Measurements from ENCODE around the gene LRRC47. TPM values are rescaled to one million over a fixed set of nuclear protein-coding genes. Genes with fewer than 3 reads are reported as not detected.

The LRRC47 gene
- polyA plus RNA-seq, 5 donors = 45.8 to 60.0 (median 54.2) TPM

- DNase-seq = no peak
These were observed 8.3 kb downstream of the LRRC47 start for GRCh38 chr1:3787745-3788605.

- DNase-seq = no peak
These were observed 9.0 kb downstream of the LRRC47 start for GRCh38 chr1:3787349-3787715.

GRCh38 chr1:3786468-3787348 lies 9.6 kb downstream of the LRRC47 start:
- no peak for DNase-seq

DNA sequence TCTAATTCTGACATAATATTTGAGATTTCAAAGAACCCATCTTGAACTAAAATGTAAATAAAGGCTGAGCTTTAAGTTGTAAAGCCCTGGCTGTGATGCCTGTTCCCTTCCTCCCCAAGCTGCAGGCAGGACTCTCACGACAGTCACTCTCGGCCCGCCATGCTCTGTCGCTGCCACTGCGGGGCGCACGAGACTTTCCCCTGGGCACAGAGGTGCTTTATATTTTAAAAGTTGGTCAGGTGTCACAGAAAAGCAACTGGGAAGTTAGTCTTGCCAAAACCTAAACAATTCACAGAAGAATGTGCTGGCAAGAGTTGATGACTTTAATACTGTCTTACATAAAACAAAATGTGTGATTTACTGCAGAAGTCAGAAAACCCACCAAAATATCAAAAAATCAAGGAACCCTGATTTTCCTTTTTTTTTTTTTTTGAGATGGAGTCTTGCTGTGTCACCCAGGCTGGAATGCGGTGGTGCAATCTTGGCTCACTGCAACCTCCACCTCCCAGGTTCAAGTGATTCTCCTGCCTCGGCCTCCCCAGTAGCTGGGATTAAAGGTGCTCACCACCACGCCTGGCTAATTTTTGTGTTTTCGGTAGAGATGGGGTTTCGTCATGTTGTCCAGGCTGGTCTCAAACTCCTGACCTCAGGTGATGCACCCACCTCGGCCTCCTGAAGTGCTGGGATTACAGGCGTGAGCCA lies 10.7 kb downstream of the LRRC47 start:
- no peak for DNase-seq

- no peak for DNase-seq
These were observed 11.3 kb downstream of the LRRC47 start for GRCh38 chr1:3785045-3785444.

GRCh38 chr1:3783651-3784474 lies 12.4 kb downstream of the LRRC47 start:
- no peak for DNase-seq

- DNase-seq = no peak
These were observed 15.4 kb downstream of the LRRC47 start for GRCh38 chr1:3780901-3781300.

- DNase-seq = no peak
These were observed 16.3 kb downstream of the LRRC47 start for GRCh38 chr1:3779912-3780416.

GRCh38 chr1:3779265-3779911 lies 16.9 kb downstream of the LRRC47 start:
- DNase-seq = no peak

DNA sequence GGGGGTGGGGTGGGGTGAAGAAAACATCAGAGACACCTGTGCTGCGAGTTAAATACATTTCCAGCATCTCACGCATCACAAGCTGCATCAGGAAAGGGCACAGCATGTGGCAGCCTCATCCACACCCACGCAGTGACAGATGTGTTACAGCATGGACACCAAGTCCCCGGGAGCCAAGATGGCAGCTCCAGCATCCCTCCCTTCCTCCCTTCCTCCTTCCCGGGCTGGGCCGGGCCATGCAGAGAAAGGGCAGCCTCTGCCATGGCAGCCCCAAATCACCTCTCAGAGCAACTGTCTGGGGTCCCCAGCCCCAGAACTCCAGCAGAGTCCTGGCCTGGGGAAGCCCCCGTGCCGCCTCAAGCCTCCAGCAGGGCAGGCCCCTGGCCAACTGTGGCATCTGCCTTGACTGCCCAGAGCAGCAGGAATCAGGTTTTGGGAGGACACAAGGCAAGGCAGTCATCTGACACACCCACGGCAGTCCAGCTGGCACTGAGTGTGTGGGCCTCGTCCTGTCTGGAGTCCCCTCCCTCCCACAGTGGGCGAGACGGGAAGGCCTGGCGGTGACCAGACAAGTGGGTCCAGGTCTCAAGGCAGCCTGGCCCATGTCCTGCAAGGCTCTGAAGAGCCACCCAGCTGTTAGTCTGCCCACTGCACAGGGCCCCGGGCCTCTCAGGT lies 17.6 kb downstream of the LRRC47 start:
- DNase-seq = no peak

DNA sequence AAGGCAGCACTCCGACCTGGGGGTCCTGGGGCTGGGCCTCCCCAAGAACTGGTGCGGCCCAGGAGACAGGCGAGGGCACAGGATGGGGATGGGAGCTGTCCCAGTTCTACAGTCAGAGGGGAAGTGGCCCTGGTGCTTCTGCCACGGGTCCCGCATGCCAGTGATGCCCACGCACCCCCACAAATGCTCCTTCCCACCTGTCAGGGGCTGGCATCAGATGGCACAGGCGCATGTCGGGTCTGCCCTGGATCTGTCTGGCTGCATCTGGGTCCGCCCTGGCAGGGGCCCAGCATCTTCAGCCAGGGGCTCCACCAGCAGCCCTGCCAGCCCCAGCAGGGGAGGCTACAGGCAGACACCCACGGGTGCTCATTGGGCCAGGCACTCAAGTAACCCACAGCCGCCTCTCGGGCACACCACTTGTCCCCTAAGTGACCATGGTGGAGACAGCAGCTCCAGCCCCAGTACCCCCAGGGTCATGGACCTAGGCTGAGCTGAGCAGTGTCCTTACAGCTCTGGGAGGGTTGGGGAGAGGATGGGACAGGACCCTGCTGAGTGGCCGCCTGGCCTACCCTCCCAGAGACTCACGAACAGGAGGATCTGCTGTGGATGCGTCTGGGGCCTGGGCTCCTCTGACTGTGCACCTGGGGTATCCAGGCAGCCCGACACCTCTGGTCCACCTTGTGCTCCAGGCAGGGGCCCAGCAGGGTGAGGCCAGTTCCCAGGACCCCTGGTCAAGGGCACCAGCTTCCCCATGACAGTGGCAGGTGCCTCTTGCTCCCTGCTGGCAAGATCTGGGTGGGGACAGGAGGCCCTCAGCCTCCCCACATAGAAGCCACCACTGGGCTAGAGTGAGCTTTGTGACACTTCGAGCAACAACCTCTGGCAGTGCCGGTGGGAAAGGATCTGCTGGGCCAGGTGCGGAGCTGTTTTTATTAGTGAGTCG lies 18.4 kb downstream of the LRRC47 start:
- DNase-seq = no peak

GRCh38 chr1:3777078-3777547 lies 19.2 kb downstream of the LRRC47 start:
- DNase-seq = no peak

- DNase-seq = no peak
These were observed 19.9 kb downstream of the LRRC47 start for GRCh38 chr1:3776231-3776961.

- DNase-seq = peak; percentile 20 to 33
These were observed 20.6 kb downstream of the LRRC47 start for GRCh38 chr1:3775490-3776230.

GRCh38 chr1:3774946-3775489 lies 21.3 kb downstream of the LRRC47 start:
- no peak for DNase-seq

- no peak for DNase-seq
These were observed 21.9 kb downstream of the LRRC47 start for GRCh38 chr1:3774276-3774945.

Data from right lung (tissue), 5 donors.